Erythroblast (primary cell): ENCODE results near the gene LRIT1.

Experiments
- GATA1 ChIP-seq: IDR thresholded peaks from 2 replicates; pipeline ENCODE4 v1.6.1; 2011; ENCODE audit warnings: low read depth, mild to moderate bottlenecking, control low read depth, low read length, moderate library complexity
- POLR2A ChIP-seq: IDR thresholded peaks from 2 replicates; pipeline ENCODE4 v1.6.1; 2011; ENCODE audit warnings: mild to moderate bottlenecking, low read length

GRCh38 chr10:84235096-84235495 is 6.2 kb downstream of the LRIT1 start:
- TF ChIP-seq POLR2A (no peak), GATA1 (no peak)
